Tibial artery (tissue), 4 donors: ENCODE measurements around the gene NIPBL.

Experiments
- DNase-seq, 2 donors: peaks; one replicate each; pipeline ENCODE4 v3.0.0-alpha.2; 2019
- H3K27ac ChIP-seq, 2 donors: fragments of 200-600 bp; sonication (generic) in 1 of 2; 1 replicate in 1 of 2; 2 replicates in 1 of 2; pipeline ENCODE4 v1.5.1; 2018 to 2019; ENCODE audit warnings: mild to moderate bottlenecking in 1 of 2
- H3K27me3 ChIP-seq, 2 donors: fragments of 200-600 bp; sonication (generic) in 1 of 2; one replicate each; pipeline versions ENCODE4 v1.5.1 to v1.6.0; 2016 to 2019
- H3K36me3 ChIP-seq, 3 donors: fragments of 200-600 bp; sonication (generic) in 2 of 3; one replicate each; pipeline ENCODE4 v1.5.1; 2016 to 2019; ENCODE audit warnings: mild to moderate bottlenecking in 2 of 3
- H3K4me1 ChIP-seq, 4 donors: fragments of 200-600 bp; sonication (generic) in 2 of 4; 1 replicate in 3 of 4; 2 replicates in 1 of 4; pipeline ENCODE4 v1.5.1; 2016 to 2019
- H3K4me3 ChIP-seq, 2 donors: fragments of 200-600 bp; sonication (generic) in 1 of 2; 1 replicate in 1 of 2; 2 replicates in 1 of 2; pipeline ENCODE4 v1.5.1; 2018 to 2019; ENCODE audit warnings: mild to moderate bottlenecking in 2 of 2
- H3K9me3 ChIP-seq, 3 donors: fragments of 200-600 bp; sonication (generic) in 1 of 3; one replicate each; pipeline ENCODE4 v1.5.1; 2016 to 2019
- intact Hi-C: fragments of 100-400 bp; cut with DNase I; formaldehyde crosslinking; loops from one replicate; pipeline ENCODE4 v1.15.0; 2023; ENCODE audit warnings: low total_unique reads
- TF ChIP-seq, protein P1 (sequence below), 2 experiments: fragments of 200-600 bp in 1 of 2; fragments of 450-650 bp in 1 of 2; IDR thresholded peaks; one replicate each; pipeline ENCODE4 v1.5.1; 2017 to 2019; ENCODE audit warnings: antibody characterized with exemption in 2 of 2, mild to moderate bottlenecking in 1 of 2, moderate library complexity in 1 of 2

The NIPBL gene

DNA sequence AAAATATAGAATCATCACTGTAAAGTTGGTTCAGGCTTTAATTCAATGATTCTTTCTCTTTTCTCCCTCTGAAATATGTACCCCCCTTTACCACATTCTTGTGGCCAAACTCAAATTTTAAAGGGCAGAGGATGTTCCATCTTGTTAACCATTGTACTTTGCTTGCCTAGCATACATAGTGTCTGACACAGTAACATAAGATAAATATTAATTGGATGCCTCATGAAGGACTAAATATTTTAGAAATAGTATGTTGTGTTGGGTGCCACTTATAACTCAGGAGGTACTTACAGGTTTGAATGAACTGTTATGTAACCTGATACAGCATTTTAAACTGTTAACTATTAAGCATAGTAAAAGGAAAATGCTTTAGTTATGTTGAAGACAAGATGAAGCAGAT lies 71.5 kb downstream of the NIPBL start:
- intact Hi-C loops: no loop called here
- Histone ChIP-seq H3K27me3 (no peaks in the 10 kb centered on the region), H3K27ac (no peak overlapping the region), H3K4me3 (no peak overlapping the region), H3K4me1 (peaks cover 0 to 60% (median 26%) of the 10 kb centered on the region in 4 donors), H3K9me3 (no peaks in the 10 kb centered on the region), H3K36me3 (no peaks in the 10 kb centered on the region)
- DNase-seq: no peak
- TF ChIP-seq, protein P1, sequence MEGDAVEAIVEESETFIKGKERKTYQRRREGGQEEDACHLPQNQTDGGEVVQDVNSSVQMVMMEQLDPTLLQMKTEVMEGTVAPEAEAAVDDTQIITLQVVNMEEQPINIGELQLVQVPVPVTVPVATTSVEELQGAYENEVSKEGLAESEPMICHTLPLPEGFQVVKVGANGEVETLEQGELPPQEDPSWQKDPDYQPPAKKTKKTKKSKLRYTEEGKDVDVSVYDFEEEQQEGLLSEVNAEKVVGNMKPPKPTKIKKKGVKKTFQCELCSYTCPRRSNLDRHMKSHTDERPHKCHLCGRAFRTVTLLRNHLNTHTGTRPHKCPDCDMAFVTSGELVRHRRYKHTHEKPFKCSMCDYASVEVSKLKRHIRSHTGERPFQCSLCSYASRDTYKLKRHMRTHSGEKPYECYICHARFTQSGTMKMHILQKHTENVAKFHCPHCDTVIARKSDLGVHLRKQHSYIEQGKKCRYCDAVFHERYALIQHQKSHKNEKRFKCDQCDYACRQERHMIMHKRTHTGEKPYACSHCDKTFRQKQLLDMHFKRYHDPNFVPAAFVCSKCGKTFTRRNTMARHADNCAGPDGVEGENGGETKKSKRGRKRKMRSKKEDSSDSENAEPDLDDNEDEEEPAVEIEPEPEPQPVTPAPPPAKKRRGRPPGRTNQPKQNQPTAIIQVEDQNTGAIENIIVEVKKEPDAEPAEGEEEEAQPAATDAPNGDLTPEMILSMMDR (IDR thresholded peaks at IDR 0.05): no peak

GRCh38 chr5:36948650-36949049 lies 72.1 kb downstream of the NIPBL start:
- Histone ChIP-seq H3K27ac (no peak overlapping the region), H3K4me3 (no peak overlapping the region), H3K27me3 (no peaks in the 10 kb centered on the region), H3K36me3 (no peaks in the 10 kb centered on the region), H3K9me3 (no peaks in the 10 kb centered on the region), H3K4me1 (peaks cover 0 to 67% (median 28%) of the 10 kb centered on the region in 4 donors)
- intact Hi-C loops: no loop called here
- DNase-seq: no peak
- TF ChIP-seq, protein P1 (IDR thresholded peaks at IDR 0.05): no peak

- Histone ChIP-seq H3K4me1 (peaks cover 0 to 67% (median 28%) of the 10 kb centered on the region in 4 donors), H3K36me3 (no peaks in the 10 kb centered on the region)
- intact Hi-C loops: no loop called here
These were observed 73.0 kb downstream of the NIPBL start for GRCh38 chr5:36949593-36949992.

DNA sequence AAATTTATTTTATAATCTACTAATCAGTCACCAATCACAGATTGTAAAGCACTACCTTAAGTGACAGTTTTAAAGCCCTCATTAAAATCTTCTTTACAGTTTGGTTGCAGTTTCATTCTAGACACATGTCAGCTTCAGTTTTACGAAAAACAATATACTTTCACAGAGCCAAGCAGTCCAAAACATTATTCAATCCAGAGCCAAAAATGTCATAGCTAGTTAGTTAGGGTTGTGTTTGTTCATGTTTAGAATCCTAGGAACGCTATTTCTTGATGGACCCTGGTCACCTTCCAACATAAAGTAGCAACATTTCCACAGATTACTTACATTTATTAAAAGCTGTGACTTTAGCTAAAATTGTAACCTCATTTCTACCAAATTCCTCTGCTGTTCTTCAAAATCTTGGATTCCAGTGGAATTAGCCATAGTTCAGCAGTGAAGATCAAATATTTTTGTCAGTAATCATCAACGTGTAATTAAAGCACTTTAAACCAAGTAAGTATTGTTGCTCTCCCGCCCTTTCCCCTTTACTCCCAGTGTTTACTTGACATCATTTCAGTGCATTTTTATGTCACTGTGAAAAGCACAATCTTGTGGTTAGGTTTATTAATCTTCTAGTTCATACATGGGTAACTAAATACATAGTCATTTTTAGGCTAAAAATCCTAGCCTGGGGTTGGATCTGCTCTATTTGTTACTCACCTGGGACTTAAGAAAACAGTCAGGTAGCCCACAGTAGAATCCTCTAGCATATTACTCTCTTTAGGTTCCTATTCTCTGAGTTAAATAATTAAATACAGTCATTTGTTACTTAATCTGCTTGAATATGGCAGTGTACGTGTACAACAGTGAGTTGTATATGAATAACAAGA lies 74.3 kb downstream of the NIPBL start:
- H3K4me1 ChIP-seq: peaks cover 0 to 56% (median 26%) of the 10 kb centered on the region in 4 donors
- no peak for DNase-seq

More at GRCh38 chr5:36949593-36949992, 73.0 kb downstream of the NIPBL start:
- H3K27ac ChIP-seq: no peak overlapping the region
- TF ChIP-seq, protein P1 (IDR thresholded peaks at IDR 0.05): no peak
- H3K9me3 ChIP-seq: no peaks in the 10 kb centered on the region
- no peaks in the 10 kb centered on the region for H3K27me3 ChIP-seq
- H3K4me3 ChIP-seq: no peak overlapping the region
- no peak for DNase-seq

DNA sequence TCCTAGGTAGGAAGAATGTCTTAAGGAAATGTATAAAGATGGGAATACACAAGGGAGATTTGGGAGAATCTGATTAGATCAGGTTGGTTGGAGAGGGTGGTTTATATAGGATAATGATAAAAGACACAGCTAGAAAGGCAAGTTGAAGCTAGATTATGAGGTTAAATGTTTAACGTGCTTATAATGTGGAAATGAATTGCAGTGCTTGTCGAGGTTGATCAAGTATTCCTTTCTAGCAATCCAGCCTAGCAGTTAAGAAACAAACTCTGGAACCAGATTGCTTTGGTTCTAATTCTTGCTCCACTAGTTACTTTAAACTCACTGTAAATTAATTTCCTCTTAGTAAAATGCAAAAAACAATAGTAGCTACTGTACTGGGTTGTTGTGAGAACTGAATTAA lies 76.5 kb downstream of the NIPBL start:
- intact Hi-C loops: no loop called here
- no peaks in the 10 kb centered on the region for H3K27me3 ChIP-seq
- peaks cover 0 to 39% (median 20%) of the 10 kb centered on the region in 4 donors for H3K4me1 ChIP-seq
- DNase-seq: no peak
- no peaks in the 10 kb centered on the region for H3K9me3 ChIP-seq
- peaks cover 3 to 14% (median 4%) of the 10 kb centered on the region in 3 donors for H3K36me3 ChIP-seq
- H3K4me3 ChIP-seq: no peak overlapping the region
- no peak overlapping the region for H3K27ac ChIP-seq
- TF ChIP-seq, protein P1 (IDR thresholded peaks at IDR 0.05): no peak

More for the DNA sequence above, 74.3 kb downstream of the NIPBL start:
- Histone ChIP-seq H3K27me3 (no peaks in the 10 kb centered on the region), H3K27ac (no peak overlapping the region), H3K4me3 (no peak overlapping the region), H3K36me3 (peaks cover 0 to 2% (median 0%) of the 10 kb centered on the region in 3 donors), H3K9me3 (no peaks in the 10 kb centered on the region)
- intact Hi-C loops: no loop called here
- TF ChIP-seq, protein P1 (IDR thresholded peaks at IDR 0.05): no peak
